DMS153 treated with DMSO at 0.1 percent for 48 hours (cell line): ENCODE data around the gene ANKRD33.

Experiments used
- DNase-seq: peaks from one replicate; lab custom pipeline; 2025; ENCODE audit not compliant: unreplicated experiment; lab: John Stamatoyannopoulos, UW

The ANKRD33 gene

GRCh38 chr12:51898506-51898905, 10.6 kb downstream of the ANKRD33 start:
- DNase-seq: no peak

GRCh38 chr12:51898937-51899336, 11.0 kb downstream of the ANKRD33 start:
- no peak for DNase-seq

- no peak for DNase-seq
Observed at GRCh38 chr12:51900323-51900889, 12.5 kb downstream of the ANKRD33 start.

- no peak for DNase-seq
Observed at GRCh38 chr12:51901121-51901817, 13.4 kb downstream of the ANKRD33 start.

- DNase-seq: no peak
Observed at GRCh38 chr12:51901881-51902280, 14.0 kb downstream of the ANKRD33 start.

- DNase-seq: no peak
Observed at GRCh38 chr12:51904951-51905470, 17.1 kb downstream of the ANKRD33 start.

GRCh38 chr12:51905471-51906429, 17.8 kb downstream of the ANKRD33 start:
- DNase-seq: no peak

- no peak for DNase-seq
Observed at GRCh38 chr12:51906430-51907082, 18.7 kb downstream of the ANKRD33 start.

- no peak for DNase-seq
Observed at GRCh38 chr12:51907083-51907855, 19.4 kb downstream of the ANKRD33 start, which contains the start of gene ACVRL1. Gene ACVRL1 (plus strand): TSS chr12:51907504. CDS start chr12:51912475, 4,971 bp downstream.

GRCh38 chr12:51907856-51908425, 20.0 kb downstream of the ANKRD33 start:
- no peak for DNase-seq

- DNase-seq: no peak
Observed at GRCh38 chr12:51908876-51909592, 21.1 kb downstream of the ANKRD33 start.

- DNase-seq: no peak
Observed at GRCh38 chr12:51910168-51910567, 22.3 kb downstream of the ANKRD33 start.

- no peak for DNase-seq
Observed at GRCh38 chr12:51910691-51911090, 22.8 kb downstream of the ANKRD33 start.

- DNase-seq: no peak
Observed at GRCh38 chr12:51911307-51911706, 23.4 kb downstream of the ANKRD33 start.

GRCh38 chr12:51911788-51912711, 24.1 kb downstream of the ANKRD33 start:
- DNase-seq: no peak

GRCh38 chr12:51913071-51914033, 25.4 kb downstream of the ANKRD33 start:
- no peak for DNase-seq
